Right ventricle myocardium superior (tissue), 1 donor: Measurements from ENCODE around the gene APIP. TPM values are rescaled to one million over a fixed set of nuclear protein-coding genes. Genes with fewer than 3 reads are reported as not detected.
"Not testable (repeated sequence)": the region's sequence is repeated elsewhere in the genome, so short reads cannot be mapped to it uniquely, and the experiment has no call there.

Experiments used
- ATAC-seq: fragments of 200-7000 bp; cut with Tn5 transposase; one replicate; pipeline ENCODE4 v1.9.1; 2020; ENCODE audit warnings: mild to moderate bottlenecking; ENCODE audit not compliant: poor library complexity
- DNase-seq: peaks from one replicate; pipeline ENCODE4 v3.0.0-alpha.2; 2020
- intact Hi-C: fragments of 100-400 bp; cut with DNase I; formaldehyde crosslinking; loops from one replicate; pipeline ENCODE4 v1.11.2; 2022
- total RNA-seq: library from RNA; stranded (reverse); fragmentation: NEBNext Ultra II Directional; extraction: Animal tissue kit (Norgen Biotek cat#: 25700); gene quantifications from one replicate; pipeline ENCODE4 v1.2.1, GENCODE V29; 2021
- donor health status: DM: no; HTN: yes; CAD: no; lungs with severe emphysema.

APIP gene
- total RNA-seq, 1 donor from 2014 or later: 22.7 TPM

GRCh38 chr11:34928268-34928959, 12.2 kb upstream of the APIP start:
- no peak for DNase-seq
- intact Hi-C loops: loop anchor here (5.0 kb wide), 1 partner anchor 464 kb away; no protein-coding TSS in a partner anchor
- no peak for ATAC-seq

- ATAC-seq: no peak
- no peak for DNase-seq
- intact Hi-C loops: loop anchor here (5.0 kb wide), 1 partner anchor 466 kb away; no protein-coding TSS in a partner anchor
Measured at GRCh38 chr11:34926831-34927132, 10.6 kb upstream of the APIP start.

GRCh38 chr11:34926101-34926830, 10.1 kb upstream of the APIP start:
- DNase-seq (no peak), ATAC-seq (peak; percentile 72)
- intact Hi-C loops: loop anchor here (5.0 kb wide), 1 partner anchor 466 kb away; no protein-coding TSS in a partner anchor

- no peak for DNase-seq
- no peak for ATAC-seq
- intact Hi-C loops: loop anchor here (5.0 kb wide), 1 partner anchor 468 kb away; no protein-coding TSS in a partner anchor
Measured at GRCh38 chr11:34924714-34925113, 8.5 kb upstream of the APIP start.

- no peak for DNase-seq
- intact Hi-C loops: no loop called here
Measured at GRCh38 chr11:34921156-34921555, 5.0 kb upstream of the APIP start.

GRCh38 chr11:34916843-34917770, 928 bp upstream of the APIP start:
- no peak for DNase-seq
- ATAC-seq: peak; percentile 20
- intact Hi-C loops: no loop called here

More at GRCh38 chr11:34921156-34921555, 5.0 kb upstream of the APIP start:
- ATAC-seq: no peak

GRCh38 chr11:34915136-34916014, 804 bp downstream of the APIP start:
- intact Hi-C loops: no loop called here
- DNase-seq (no peak), ATAC-seq (peak; percentile 3)

- ATAC-seq, intact Hi-C loops, DNase-seq: not testable (repeated sequence)
Measured at GRCh38 chr11:34913556-34913955, 2.6 kb downstream of the APIP start.

- no peak for DNase-seq
- intact Hi-C loops: no loop called here
- ATAC-seq: no peak
Measured at GRCh38 chr11:34911676-34912075, 4.5 kb downstream of the APIP start.

GRCh38 chr11:34910817-34911216, 5.4 kb downstream of the APIP start:
- ATAC-seq (no peak), DNase-seq (no peak)
- intact Hi-C loops: no loop called here

GRCh38 chr11:34909955-34910354, 6.2 kb downstream of the APIP start:
- DNase-seq (no peak), ATAC-seq (no peak)
- intact Hi-C loops: no loop called here

- ATAC-seq: no peak
- intact Hi-C loops: no loop called here
Measured at GRCh38 chr11:34909415-34909814, 6.8 kb downstream of the APIP start.

GRCh38 chr11:34907934-34908593, 8.1 kb downstream of the APIP start:
- intact Hi-C loops: no loop called here
- no peak for ATAC-seq
- no peak for DNase-seq

More at GRCh38 chr11:34909415-34909814, 6.8 kb downstream of the APIP start:
- no peak for DNase-seq

- no peak for ATAC-seq
- intact Hi-C loops: no loop called here
- DNase-seq: no peak
Measured at GRCh38 chr11:34905666-34906065, 10.5 kb downstream of the APIP start.

GRCh38 chr11:34904421-34904955, 11.7 kb downstream of the APIP start:
- DNase-seq (no peak), ATAC-seq (no peak)
- intact Hi-C loops: no loop called here

- ATAC-seq (no peak), DNase-seq (no peak)
- intact Hi-C loops: no loop called here
Measured at GRCh38 chr11:34899633-34900016, 16.6 kb downstream of the APIP start.

GRCh38 chr11:34898474-34898873, 17.7 kb downstream of the APIP start:
- ATAC-seq: no peak
- no peak for DNase-seq
- intact Hi-C loops: no loop called here
